HG02678 (cell line): Measurements from ENCODE around the gene ACOX1.

Experiments
- ATAC-seq: cut with Tn5 transposase; IDR thresholded peaks from one replicate; pipeline ENCODE4 v1.9.1; 2021; ENCODE audit warnings: mild to moderate bottlenecking, moderate library complexity; ENCODE audit not compliant: unreplicated experiment

The ACOX1 gene

DNA sequence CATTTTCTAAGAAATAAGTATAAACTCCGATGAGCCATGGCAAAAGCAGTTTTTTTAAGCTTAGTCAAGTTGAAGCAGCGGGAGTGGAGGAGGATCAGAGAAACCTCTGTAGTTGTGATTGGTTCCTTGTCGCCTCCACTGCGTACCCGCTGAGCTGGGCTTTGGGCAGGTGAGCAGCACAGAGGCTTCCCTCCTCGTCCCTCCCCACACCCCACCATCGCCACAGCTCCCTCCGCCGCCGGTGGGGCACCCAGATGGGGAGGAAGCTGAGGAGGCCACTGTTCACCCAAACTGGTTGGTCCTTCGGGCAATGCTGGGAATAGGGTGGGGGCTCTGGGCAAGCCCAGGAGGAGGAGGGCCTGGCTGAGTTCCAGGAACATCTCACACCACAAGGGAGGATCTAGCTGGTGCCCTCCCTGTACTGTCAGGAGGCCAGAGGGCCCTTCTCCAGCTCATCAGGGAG is 69.1 kb downstream of the ACOX1 start:
- ATAC-seq, result no peak

DNA sequence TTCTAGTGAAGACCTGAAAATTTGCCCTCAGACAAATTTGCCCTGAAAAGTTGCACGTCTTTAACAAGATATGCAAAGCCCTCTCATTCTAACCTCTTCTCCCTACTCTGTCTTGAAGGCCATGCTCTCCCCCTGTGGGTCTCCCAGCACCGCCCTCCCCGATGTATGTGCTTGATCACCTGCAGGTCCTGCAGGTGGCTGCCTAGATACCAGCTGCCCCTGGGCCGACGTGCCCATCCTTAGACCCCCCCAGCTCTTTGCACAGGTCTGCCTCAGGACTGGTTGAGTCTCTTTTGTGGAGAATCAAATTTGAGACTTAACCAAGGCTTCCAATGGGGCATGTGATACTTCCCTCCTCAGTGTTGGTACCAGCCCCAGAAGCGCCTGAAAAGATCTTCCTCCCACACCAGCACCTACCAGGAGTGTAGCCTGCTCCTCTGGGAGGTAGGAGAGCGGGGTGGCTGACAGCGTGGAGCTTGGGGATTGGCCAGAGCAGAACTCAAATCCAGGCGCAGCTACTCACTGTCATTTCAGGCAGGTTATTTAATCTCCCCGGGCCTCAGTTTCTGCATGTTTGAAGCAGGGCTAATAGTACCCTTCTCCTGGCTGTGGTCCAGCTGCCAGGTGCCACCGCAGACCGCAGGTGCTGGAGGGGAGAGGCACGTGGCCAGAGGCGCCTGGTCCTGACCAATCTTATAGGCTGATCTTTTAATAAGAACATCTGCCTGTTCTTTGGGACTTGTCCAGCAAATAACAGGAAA is 69.7 kb downstream of the ACOX1 start:
- no peak for ATAC-seq

DNA sequence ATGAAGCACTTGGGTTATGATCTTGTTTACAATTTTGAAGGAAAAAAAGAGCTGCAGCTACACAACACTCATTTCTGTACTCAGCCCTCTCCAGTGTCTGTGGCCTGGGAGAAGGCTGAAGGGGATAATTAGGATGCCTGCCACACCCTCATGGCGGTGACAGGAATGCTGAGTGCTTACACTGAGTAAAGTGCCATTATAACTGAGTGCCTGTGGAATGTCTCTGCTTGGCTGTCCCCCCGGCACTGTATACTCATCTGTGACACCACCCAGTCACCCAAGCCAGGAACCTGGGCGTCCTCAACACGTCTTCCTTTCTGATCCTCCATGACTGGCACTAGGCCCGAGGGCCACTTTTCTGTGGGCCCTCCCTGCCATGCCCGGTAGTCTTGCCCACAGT is 70.8 kb downstream of the ACOX1 start:
- no peak for ATAC-seq

DNA sequence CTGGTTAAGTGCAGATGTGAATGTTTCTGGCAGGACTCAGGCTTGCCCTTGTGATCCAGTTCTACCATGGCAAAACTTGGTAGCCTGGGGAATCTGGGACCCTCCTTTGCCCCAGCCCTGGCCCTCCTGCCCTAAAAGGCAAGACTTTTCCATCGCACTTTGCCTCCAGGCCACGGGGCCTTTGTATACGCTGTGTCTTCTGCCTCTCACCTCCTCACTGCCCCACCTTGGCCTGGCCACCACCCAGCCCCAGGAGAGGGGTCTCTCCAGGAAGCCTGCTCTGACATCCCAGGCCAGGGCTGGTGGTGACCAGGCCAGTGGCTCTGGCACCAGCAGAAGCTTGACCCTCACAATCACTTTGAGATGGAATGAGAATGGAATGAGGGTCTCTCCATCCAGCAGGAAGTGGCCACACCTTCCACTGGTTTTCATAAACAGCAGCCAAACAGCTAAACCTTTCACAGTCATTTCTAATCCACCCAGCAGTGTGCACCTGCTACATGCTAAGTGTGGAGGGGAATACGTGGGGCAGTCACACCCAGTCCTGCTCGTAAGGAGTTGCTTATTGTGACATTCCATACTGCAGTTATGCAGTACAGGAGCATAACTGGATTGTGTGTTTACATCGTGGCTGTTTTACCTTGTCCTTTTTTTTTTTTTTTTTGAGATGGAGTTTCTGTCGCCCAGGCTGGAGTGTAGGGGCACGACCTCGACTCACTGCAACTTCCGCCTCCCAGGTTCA is 72.7 kb downstream of the ACOX1 start:
- no peak for ATAC-seq

DNA sequence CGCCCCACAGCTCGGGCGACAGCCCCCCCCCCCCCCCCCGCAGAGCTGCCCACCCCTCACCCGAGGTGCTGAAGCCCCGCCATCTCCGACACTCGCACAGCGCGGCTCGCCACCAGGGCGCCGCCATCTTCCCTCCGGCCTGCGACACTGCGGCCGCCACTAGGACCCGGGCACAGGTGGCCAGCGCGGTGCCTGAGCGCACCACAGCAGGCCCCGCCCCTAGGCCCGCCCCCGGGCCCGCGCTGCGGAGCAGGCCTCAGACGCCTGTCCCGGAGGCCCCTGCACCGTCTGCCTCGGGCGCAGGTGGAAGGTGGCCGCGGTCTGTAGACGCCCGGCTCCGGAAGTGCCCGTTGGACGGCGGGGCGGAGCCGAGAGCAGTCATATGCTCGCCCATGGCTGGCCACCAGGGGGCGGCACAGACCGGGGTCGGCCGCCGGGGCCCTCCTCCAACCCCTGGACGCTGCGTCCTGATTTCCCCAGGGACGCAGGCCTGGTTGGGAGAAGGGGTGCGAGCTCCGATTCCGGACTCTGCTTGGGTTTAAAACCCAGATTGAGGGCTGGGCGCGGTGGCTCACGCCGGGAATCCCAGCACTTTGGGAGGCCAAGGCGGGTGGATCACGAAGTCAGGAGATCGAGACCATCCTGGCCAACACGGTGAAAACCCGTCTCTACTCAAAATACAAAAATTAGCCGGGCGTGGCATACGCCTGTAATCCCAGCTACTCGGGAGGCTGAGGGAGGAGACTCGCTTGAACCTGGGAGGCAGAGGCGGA is 74.0 kb downstream of the ACOX1 start, which contains the start of gene MRPL38:
Gene MRPL38, minus strand, starts transcription at position 136 of the 773 bp plus-strand sequence. Its CDS starts 9 bp downstream, at position 127.
- ATAC-seq, result peak; percentile 98

DNA sequence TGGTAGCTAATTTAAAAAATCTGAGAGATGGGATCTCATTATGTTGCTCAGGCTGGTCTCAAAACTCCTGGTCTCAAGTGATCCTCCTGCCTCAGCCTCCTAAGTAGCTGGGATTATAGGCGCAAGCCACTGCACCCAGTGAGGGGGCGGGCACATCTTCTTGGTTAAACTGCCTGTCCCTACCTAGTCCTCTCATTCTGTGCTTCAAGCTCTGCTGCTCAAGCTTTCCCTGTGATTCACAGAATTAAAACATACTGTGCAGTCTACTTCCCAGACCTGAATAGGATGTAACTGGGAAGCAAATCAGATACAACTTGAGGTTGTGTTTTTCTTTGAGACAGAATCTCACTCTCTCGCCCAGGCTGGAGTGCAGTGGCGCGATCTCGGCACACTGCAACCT is 76.6 kb downstream of the ACOX1 start:
- no peak for ATAC-seq

DNA sequence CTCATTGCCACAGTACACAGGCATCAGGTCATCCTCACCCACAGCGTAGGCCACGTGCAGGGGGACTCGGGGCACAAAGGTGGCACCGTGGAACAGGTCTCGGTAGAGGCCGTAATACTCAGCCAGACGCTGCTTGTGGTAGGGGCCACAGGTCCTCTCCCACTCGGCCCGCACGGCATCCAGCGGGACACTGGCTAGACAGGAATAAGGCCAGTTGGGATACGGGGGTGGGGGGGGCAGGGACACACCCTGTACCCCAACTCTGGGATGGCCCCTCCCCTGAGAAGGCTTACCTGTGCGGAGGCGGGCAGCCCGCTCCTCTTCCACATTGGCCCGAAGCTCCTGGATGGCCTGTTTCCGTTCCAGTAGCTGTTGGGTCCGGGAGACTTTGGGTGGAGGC is 77.2 kb downstream of the ACOX1 start:
- ATAC-seq, result no peak

DNA sequence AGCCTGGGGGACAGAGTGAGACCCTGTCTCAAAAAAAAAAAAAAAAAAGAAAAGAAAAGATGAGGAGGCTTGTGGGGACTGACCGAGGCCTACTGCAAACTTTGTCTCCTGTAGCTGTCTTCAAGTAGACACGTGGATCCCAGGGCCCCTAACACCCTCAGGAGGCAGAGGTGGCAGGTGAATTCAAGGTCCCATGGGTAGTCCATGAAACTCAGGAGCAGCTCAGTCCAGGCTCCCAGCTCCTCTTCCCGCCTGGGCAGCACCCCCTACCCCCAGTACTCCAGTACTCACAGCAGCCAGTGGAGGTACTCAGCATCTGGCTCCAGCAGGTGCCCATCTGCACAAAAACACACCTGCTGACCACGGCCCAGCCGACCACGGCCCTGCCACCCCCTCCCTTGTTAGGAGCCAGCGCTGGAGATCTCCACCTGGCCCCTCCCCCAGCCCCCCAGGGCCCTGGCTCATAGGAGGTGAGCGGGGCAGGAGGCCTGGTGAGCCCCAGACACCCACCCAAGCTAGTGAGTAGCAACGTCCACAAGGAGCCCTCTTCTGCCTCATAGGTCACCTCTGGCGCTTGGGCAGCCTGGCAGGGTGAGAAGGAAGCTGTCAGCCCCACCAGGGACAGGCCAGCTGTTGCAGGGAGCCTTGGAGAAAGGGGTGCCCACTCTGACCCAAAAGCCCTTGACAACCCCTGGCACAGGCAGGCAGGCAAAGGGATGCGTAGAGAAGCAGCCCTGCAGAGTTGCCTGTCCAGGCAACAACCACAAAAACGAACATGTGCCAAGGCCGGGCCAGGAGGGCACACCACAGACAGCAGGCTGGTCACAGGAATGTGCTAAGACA is 78.1 kb downstream of the ACOX1 start:
- ATAC-seq, result no peak

DNA sequence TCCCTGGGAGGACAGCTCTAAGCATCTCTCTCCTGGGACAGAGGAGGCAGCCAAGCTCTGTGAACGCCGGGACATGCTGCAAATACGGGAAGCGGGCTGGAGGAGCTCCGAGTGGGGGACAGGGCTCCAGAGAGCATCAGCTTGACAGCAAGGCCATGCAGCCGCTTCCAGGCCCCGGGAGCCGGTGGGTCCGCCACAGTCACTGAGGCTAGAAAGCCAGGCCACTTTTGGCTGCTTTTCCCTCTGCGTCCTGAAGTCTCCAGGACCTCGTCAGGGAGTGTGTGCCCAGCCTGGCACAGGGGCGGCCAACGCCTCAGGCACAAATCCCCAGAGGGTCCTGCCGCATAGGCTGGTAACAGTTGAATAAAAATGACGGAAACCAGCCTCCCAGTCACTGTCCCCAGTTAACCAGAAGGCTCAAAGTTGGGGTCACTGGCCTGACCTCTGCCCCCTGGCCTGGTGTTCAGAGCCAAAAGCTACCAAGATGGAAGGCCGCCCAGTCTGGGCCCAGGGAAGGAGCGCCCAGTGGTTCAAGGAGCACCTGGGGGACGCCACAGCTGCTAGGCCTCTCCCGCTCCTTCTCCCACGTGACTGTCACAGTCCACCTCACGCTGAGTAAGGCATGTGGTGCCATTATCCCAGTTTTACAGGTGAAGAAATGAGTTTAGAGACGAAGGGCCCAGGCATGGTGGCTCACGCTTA is 79.0 kb downstream of the ACOX1 start:
- ATAC-seq, result no peak

DNA sequence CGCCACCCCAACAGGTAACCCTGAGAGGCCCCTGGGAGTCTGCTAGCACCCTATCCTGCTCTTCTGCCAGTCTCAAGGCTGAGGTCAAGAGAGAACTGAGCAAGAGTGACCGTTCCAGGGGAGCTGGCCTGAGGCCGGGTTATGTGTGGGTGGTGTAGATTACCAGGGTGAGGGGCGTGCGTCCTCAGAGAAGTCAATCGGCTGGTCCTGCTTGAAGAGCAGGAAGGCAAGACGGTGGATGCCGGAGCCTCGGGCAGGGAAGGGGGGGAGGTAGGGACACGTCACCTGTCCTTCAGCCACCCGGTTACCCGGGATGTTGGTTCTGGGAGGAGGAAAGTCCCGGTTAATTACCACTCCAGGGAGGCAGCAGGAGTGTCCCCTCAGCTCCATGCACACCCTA is 79.6 kb downstream of the ACOX1 start:
- ATAC-seq, result no peak

DNA sequence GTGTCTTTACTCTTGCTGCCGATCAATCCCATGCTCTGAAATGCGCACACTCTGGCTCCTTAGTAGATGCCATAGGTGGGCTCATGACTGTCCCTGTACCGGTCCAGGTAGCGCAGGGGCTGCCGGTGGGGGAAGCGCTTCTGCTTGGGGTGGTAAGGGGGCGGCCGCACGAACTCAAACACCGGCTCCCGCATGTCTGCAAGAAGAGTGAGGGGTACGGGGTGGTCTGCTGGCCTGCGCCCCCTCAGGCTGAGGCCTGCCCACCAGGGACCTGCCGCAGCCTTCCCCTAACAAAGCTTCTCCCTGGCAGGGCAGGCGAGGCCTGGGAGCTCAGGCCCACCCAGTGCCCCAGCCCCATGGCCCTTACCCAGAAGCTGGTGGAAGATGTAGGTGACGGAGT is 80.2 kb downstream of the ACOX1 start:
- ATAC-seq, result no peak

DNA sequence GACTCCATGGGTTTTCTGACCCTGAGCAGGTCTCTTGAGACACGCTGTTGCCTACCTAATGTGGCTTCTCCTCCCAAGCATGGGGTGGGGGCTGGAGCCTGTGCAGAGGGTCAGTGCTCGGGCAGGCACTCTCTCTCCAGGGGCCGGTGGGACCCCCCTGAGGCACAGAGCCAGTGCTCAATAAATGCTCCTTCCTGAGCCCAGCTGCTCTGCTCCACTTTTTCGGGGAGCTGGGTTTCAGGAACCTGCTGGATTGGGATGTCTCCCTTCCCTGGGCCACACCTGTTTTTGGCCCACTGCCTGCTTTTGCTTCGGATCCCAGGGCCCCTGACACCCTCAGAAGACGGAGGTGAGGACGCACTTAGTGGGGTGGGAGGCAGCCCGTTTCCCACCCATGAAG is 80.9 kb downstream of the ACOX1 start:
- ATAC-seq, result no peak

DNA sequence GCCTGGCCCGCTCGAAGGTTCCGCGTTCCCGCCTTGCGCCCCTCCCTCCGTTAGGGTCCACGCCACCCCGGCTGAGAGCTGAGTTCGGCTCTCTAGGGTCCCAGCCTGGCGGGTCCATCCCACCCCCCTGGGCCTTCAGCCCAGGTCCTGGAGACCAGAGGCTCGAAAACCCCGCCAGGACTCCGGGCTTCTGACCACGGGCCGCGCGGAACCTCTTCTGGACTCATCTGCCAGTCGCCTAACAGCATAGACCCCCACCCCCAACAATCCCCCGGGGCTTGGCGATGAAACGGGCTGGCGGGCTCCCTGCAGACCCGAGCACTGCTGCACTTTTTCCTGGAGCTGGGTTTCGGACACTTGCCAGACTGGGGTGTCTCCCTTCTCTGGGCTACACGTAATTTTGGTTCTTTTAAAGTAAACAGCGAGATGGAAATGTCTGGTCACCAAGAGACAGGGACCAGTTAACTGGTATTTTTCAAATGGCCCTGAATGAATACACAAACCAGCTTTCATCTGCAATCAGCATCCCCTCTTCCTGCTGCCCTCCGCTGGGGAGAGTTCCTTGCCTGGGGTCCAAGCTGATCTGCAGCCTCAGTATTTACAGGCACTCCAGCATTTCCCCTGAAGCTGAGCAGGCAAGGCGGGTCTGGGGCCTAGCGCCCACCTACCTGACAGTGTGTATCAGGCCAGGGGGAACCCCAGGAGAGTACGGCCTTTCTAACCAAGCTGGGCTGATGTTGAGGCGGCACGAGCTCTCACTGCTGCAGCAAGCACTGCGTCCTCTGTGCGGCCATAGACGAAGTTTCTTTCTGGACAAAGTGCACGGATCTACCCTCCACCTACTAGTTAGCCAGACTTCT is 81.6 kb downstream of the ACOX1 start:
- no peak for ATAC-seq

DNA sequence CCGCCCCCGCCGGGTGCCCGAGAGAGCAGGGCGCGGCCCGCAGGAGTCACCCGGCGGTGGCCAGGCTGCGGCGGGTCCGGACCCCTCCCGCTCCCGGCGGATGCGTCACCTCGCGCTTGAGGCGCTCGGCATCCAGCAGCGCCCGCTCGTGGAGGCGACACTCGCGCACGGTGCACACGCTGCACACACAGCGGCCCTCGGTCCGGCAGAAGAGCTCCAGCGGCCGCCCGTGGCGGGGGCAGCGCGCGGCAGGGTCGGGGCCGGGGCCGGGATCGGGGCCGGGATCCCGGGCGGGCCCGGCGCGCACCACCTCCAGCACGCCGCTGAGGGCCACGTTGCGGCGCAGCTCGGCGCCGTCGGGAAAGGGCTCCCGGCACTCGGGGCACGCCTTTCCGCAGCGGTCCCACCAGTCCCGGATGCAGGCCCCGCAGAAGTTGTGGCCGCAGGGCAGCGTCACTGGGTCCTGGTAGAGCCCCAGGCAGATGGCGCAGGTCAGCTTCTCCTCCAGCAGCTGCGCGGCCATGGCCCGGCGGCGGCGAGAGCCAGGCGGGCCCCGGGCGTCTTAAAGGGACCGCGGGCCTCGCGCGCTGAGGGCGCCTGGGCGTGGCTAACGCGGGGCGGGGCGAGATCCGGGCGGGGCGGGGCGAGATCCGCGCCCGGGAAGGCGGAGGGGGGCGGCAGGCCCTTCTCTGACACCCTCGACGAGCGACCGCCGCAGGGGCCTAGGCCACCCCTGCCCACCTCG is 82.4 kb downstream of the ACOX1 start, which contains the start of gene TRIM65:
Gene TRIM65, minus strand, starts transcription at position 537 of the 745 bp plus-strand sequence. Its CDS starts 14 bp downstream, at position 523.
- ATAC-seq, result peak; percentile 71

DNA sequence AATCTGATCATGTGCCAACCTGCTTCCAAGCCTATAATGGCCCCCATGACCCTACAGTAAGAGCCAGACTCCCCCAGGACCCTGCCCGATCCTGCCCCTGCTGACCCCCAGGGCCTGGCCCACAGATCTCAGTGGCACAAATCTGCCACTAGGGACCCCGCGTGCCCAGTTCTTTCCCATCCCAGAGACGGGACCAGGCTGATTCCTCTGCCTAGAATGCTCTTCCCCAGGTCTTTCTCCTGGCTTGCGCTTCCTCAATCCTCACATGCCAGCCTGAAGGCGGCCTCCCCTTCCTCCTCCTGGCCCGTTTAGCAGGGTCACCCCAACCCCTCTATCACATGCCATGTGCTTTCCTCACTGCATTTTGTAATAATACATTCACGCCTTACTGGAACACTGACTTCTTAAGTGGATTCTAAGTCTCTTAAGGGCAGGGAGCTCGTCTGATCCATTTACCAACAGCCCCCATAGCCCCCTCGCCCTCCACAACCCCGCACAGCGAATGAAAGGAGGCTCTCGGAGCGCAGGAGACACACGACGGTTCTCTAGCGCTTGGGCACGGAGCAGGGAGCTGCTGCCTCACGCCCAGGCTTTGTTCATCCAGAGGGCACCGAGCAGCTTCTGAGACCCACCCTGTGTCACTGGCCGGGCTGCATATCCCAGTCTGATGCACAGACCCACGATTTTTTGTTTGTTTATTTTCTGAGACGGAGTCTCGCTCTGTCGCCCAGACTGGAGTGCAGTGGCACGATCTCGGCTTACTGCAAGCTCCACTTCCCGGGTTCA is 83.4 kb downstream of the ACOX1 start:
- ATAC-seq, result no peak

DNA sequence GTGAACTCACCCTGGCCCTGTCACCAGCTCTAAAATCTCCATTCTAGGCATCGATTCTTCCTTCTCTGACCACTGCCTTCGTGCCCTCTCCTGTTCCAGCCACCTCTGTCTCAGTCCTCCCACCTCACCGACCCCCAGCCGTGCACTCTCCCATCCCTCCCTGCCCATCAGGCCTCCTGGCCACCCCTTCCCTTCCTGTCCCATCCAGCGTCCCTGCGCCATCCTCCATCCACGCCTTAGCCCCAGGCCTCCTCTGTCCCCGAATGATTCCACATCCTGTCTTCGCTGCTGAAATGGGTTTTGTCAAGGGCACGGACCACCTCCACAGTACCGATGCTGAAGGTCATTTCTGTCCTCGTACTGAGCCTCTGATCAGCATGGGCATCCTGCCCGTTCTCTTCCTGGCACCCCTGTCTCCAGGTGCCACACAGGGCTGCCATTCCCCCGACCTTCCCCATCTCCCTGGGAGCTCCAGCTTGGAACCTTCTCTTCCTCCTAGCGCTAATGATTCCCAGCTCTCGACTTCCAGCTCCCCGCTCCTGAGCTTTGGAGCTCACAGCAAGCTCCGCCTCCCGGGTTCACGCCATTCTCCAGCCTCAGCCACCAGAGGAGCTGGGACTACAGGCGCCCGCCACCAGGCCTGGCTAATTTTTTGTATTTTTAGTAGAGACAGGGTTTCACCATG is 84.8 kb downstream of the ACOX1 start:
- ATAC-seq, result no peak
